Fibroblast of skin of right biceps (primary cell): ENCODE results near the gene DESI2.

Source experiments
- DNase-seq: peaks from one replicate; pipeline ENCODE4 v3.0.0-alpha.2; 2013

The DESI2 gene

GRCh38 chr1:244652623-244653438 is at the start of gene DESI2:
DESI2 (plus strand) TSS chr1:244653126; CDS start chr1:244653314, 188 bp downstream.
- peak; percentile 99 for DNase-seq

GRCh38 chr1:244603498-244603897 is 49.4 kb upstream of the DESI2 start:
- DNase-seq, result peak; percentile 36

- DNase-seq, result no peak
Measured at GRCh38 chr1:244605835-244606370, 47.0 kb upstream of the DESI2 start.

GRCh38 chr1:244614113-244614836 is 38.7 kb upstream of the DESI2 start:
- no peak for DNase-seq

GRCh38 chr1:244614879-244615278 is 38.0 kb upstream of the DESI2 start:
- no peak for DNase-seq

- DNase-seq, result no peak
Measured at GRCh38 chr1:244615301-244615700, 37.6 kb upstream of the DESI2 start.

- no peak for DNase-seq
Measured at GRCh38 chr1:244626709-244627108, 26.2 kb upstream of the DESI2 start.

- DNase-seq, result peak; percentile 1
Measured at GRCh38 chr1:244628789-244629188, 24.1 kb upstream of the DESI2 start.

GRCh38 chr1:244633140-244633539 is 19.8 kb upstream of the DESI2 start:
- no peak for DNase-seq

GRCh38 chr1:244634546-244634945 is 18.4 kb upstream of the DESI2 start:
- no peak for DNase-seq

- no peak for DNase-seq
Measured at GRCh38 chr1:244636488-244637259, 16.3 kb upstream of the DESI2 start.

GRCh38 chr1:244639561-244639960 is 13.4 kb upstream of the DESI2 start:
- DNase-seq, result no peak

- no peak for DNase-seq
Measured at GRCh38 chr1:244640917-244641316, 12.0 kb upstream of the DESI2 start.

- no peak for DNase-seq
Measured at GRCh38 chr1:244642526-244642925, 10.4 kb upstream of the DESI2 start.

GRCh38 chr1:244642988-244643387 is 9.9 kb upstream of the DESI2 start:
- DNase-seq, result no peak

- no peak for DNase-seq
Measured at GRCh38 chr1:244645414-244645813, 7.5 kb upstream of the DESI2 start.

GRCh38 chr1:244645890-244646289 is 7.0 kb upstream of the DESI2 start:
- no peak for DNase-seq

GRCh38 chr1:244647819-244648218 is 5.1 kb upstream of the DESI2 start:
- DNase-seq, result no peak

- peak; percentile 40 for DNase-seq
Measured at GRCh38 chr1:244651956-244652622, 837 bp upstream of the DESI2 start.

- DNase-seq, result peak; percentile 23
Measured at GRCh38 chr1:244653439-244654107, 647 bp downstream of the DESI2 start.

GRCh38 chr1:244654108-244655038 is 1.4 kb downstream of the DESI2 start:
- peak; percentile 18 for DNase-seq
